Measurements from ENCODE around the gene ARRDC2.

DNA sequence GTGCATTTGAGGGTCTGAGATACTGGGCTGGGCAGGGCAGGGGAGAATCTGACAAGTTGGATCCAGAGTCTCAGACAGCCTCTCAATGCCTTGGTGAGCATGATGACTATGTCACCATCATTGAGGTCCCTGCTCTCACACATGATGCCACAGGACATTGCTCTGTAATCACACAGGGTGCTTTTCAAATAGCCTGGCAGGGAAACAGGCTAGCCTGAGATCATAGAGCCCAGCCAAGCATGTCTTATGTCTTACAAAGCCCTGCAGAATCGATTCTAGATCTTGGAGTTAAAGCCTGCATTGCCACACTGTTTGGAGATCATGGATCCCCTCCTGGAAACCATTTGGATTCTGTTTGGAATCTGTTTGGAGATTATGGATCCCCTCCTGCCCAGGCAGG is 35.7 kb upstream of the ARRDC2 start:
- TF ChIP-seq, protein P1, sequence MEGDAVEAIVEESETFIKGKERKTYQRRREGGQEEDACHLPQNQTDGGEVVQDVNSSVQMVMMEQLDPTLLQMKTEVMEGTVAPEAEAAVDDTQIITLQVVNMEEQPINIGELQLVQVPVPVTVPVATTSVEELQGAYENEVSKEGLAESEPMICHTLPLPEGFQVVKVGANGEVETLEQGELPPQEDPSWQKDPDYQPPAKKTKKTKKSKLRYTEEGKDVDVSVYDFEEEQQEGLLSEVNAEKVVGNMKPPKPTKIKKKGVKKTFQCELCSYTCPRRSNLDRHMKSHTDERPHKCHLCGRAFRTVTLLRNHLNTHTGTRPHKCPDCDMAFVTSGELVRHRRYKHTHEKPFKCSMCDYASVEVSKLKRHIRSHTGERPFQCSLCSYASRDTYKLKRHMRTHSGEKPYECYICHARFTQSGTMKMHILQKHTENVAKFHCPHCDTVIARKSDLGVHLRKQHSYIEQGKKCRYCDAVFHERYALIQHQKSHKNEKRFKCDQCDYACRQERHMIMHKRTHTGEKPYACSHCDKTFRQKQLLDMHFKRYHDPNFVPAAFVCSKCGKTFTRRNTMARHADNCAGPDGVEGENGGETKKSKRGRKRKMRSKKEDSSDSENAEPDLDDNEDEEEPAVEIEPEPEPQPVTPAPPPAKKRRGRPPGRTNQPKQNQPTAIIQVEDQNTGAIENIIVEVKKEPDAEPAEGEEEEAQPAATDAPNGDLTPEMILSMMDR (IDR thresholded peaks at IDR 0.05 in 2 of 3, conservative IDR thresholded peaks at IDR 0.05 in 1 of 3; ENCODE audit: insufficient read depth in 2 of 3, low read depth in 1 of 3, low read length in 3 of 3), result no peak
- TF ChIP-seq ATF1 (CRISPR knock-in tag; IDR thresholded peaks at IDR 0.05) (no peak), ATF1 (tag; IDR thresholded peaks at IDR 0.05) (no peak)
- TF ChIP-seq, protein P2, sequence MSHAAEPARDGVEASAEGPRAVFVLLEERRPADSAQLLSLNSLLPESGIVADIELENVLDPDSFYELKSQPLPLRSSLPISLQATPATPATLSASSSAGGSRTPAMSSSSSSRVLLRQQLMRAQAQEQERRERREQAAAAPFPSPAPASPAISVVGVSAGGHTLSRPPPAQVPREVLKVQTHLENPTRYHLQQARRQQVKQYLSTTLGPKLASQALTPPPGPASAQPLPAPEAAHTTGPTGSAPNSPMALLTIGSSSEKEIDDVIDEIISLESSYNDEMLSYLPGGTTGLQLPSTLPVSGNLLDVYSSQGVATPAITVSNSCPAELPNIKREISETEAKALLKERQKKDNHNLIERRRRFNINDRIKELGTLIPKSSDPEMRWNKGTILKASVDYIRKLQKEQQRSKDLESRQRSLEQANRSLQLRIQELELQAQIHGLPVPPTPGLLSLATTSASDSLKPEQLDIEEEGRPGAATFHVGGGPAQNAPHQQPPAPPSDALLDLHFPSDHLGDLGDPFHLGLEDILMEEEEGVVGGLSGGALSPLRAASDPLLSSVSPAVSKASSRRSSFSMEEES (CRISPR knock-in tag; IDR thresholded peaks at IDR 0.05), result no peak
